NCI-H345 treated with DMSO at 0.1 percent for 48 hours (cell line): ENCODE measurements around the gene TFR2.
"Not testable (repeated sequence)": the region's sequence is repeated elsewhere in the genome, so short reads cannot be mapped to it uniquely, and the experiment has no call there.

ENCODE experiments used
- DNase-seq: peaks from one replicate; lab custom pipeline; 2025; ENCODE audit not compliant: unreplicated experiment; lab: John Stamatoyannopoulos, UW

TFR2 gene

DNA sequence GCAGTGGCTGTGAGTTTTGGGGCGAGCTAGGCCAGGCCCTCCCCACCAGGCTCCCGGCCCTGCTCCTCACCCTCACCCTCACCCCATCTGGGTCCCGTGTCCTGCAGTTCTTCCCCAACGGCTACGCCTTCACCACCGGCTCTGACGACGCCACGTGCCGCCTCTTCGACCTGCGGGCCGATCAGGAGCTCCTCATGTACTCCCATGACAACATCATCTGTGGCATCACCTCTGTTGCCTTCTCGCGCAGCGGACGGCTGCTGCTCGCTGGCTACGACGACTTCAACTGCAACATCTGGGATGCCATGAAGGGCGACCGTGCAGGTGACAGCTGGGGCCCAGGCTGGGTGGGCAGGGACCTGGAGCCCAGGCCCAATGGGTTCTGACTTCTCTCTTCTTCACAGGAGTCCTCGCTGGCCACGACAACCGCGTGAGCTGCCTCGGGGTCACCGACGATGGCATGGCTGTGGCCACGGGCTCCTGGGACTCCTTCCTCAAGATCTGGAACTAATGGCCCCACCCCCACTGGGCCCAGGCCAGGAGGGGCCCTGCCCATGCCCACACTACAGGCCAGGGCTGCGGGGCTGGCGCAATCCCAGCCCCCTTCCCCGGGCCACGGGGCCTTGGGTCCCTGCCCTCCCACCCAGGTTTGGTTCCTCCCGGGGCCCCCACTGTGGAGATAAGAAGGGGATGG lies 37.1 kb upstream of the TFR2 start:
- DNase-seq: no peak

DNA sequence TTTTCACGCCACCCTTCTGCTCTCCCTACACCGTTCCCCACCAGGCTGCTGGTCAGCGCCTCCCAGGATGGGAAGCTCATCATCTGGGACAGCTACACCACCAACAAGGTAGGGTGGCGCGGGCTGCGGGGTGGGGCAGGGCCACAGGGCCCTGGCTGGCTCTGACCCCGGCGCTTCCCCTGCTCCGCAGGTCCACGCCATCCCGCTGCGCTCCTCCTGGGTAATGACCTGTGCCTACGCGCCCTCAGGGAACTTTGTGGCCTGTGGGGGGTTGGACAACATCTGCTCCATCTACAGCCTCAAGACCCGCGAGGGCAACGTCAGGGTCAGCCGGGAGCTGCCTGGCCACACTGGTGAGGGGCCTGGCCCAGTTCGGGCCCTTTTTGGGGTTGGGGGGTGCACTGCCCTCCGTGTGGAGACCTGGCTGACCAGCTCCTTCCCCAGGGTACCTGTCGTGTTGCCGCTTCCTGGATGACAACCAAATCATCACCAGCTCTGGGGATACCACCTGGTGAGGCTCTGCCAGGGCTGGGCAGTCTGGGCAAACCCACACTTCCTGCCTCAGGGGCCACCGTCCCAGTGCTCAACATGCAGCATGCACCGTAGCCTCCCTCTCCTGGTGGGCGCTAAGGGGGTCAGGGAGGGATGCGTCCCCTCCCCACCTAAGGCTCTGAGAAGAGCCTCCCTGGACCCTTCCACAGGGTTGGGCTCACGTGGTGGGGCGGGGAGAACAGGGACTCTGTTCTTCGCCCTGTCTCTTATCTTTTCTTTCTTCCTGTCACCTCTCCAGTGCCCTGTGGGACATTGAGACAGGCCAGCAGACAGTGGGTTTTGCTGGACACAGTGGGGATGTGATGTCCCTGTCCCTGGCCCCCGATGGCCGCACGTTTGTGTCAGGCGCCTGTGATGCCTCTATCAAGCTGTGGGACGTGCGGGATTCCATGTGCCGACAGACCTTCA lies 36.2 kb upstream of the TFR2 start:
- no peak for DNase-seq

DNA sequence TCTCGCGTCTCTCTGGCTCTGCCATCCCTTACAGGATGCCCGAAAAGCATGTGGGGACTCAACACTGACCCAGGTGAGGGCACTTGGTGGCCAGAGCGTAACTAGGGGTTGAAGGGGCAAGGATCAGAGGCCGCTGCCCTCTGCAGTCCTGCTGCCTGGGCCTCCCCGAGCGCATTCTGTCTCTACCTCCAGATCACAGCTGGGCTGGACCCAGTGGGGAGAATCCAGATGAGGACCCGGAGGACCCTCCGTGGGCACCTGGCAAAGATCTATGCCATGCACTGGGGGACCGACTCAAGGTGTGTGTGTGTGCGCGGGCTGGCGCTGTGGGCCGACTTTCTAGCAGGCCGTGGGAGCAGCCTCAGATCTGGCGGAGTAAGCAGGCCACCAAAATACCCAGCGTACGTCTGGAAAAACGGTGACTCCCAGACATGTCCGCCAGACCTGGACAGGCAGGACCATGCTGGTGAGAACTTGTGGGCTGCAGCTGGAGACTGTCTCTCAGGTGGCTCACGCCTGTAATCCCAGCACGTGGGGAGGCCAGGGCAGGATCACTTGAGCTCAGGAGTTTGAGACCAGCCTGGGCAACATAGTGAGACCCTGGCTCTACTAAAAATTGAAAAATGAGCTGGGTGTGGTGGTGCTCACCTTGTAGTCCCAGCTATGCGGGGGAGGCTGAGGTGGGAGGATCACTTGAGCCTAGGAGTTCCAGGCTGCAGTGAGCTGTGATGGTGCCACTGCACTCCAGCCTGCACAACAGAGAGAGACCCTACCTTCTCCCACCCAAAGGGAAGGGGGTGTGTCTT lies 35.4 kb upstream of the TFR2 start:
- no peak for DNase-seq

- DNase-seq: no peak
Measured at GRCh38 chr7:100675581-100676350, 34.4 kb upstream of the TFR2 start.

GRCh38 chr7:100675105-100675451 lies 33.7 kb upstream of the TFR2 start:
- DNase-seq: no peak

DNA sequence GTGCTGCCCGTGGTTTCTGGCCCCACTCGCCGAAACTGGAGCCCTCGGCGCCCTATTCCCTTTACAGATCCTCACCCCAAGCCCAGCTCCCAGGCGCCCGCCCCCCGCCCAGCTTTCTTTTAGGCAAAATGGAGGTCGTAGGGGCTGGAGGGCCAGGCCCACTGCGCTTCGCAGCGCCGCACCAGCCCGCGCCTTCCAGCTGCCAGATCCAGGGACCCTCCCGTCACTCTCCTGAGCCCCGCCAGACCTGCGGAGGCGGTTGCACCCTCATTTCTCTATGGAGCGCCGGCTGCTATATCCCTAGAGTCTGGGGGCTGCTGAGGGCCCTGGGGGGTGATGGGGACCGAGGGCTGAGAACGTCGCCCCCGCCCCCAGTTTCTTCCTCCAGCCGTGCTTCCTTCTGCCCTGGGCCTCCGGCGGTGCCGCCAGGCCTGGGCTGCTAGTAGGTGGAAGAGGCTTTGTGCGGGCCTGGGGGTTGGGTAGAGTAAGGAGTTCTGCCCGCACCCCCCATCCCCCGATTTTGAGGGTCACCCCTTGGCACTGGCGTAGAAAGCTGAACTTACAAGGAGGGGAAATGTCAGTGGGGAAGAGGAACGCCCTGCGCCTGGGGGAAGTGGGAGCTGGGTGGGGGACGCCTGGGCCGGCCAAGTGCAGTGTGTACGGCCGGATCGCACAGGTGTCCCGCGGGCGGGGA lies 33.2 kb upstream of the TFR2 start:
- DNase-seq: no peak

DNA sequence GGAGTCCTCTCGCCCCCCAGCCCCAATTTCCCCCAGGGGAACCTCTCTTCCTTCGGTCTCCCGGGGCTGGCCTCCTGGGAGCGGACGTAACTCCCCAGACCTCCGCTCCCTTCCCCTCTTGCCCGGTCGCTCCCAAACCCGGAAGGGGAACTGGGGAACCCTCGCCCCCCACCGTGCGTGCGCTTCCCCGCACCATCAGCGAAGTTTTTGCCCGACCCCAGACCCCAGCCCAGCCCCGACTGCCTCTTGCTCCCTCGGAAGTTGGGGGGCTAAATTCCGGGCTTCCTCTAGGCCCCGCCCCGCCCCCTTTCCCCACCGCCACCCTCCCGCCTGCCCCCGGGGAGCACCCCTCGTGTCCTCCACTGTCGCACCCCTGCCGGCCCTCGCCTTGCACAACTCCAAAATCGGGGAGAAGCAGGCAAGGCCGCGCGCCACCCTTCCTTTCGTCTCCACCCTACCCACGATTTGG lies 32.6 kb upstream of the TFR2 start:
- no peak for DNase-seq

- peak; percentile 95 for DNase-seq
Measured at GRCh38 chr7:100673302-100673941, 32.1 kb upstream of the TFR2 start, which contains the start of gene GNB2. Gene GNB2 (plus strand): TSS chr7:100673740. CDS start chr7:100676266, 2,526 bp downstream.

DNA sequence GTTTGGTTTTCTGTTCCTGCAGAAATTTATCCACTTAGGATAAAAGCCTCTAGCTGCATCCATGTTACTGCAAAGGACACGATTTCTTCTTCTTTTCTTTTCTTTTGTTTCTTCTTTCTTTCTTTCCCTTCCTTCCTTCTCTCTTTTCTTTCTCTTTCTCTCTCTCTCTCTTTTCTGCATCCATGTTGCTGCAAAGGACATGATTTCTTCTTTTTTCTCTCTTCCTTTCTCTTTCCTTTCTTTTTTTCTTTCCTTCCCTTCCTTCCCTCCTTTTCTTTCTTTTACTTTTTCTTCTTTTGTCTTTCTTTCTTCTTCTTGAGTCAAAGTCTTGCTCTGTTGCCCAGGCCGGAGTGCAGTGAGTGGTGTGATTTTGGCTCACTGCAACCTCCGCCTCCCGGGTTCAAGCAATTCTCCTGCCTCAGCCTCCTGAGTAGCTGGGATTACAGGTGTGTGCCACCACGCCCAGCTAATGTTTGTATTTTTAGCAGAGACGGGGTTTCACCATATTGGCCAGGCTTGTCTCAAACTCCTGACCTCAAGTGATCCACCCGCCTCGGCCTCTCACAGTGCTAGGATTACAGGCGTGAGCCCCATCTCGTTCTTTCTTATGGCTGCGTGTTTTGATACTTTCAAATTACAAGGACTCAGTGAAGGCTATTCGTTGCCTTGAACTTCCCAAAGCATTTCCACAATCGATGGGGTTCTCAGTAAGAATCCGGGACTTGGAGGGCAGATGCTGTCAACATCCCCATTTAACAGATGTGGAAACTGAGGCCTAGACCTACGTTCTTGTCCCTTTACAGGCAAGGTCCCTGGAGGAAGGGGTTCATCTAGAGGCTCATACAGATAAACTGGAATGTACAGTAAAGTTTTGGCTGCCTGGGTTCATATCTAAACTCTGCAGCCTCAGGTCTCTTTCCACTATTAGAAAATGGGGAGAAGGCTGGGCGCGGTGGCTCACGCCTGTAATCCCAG lies 30.3 kb upstream of the TFR2 start:
- DNase-seq: no peak

GRCh38 chr7:100670074-100670473 lies 28.7 kb upstream of the TFR2 start:
- DNase-seq: no peak

DNA sequence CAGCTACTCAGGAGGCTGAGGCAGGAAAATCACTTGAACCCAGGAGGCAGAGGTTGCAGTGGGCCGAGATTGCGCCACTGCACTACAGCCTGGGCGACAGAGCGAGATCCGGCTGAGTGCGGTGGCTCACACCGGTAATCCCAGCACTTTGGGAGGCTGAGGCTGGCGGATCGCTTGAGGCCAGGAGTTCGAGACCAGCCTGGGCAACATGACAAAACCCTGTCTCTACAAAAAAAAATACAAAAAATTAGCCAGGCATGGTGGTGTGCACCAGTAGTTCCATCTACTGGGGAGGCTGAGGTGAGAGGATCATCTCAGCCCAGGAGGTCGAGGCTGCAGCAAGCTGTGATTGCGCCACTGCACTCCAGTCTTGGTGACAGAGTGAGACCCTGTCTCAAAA lies 27.8 kb upstream of the TFR2 start:
- not testable (repeated sequence) for DNase-seq

DNA sequence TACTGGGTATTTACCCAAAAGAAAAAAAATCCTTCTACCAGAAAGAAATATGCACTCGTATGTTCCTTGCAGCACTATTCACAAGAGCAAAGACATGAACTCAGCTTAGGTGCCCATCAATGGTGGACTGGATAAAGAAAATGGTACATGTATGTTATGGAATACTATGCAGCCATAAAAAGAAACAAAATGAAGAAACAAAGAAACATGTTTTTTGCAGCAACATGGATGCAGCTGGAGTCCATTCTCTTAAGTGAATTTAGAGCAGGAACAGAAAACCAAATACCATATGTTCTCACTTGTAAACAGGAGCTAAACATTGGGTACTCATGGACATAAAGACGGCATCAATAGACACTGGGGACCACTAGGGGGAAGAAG lies 26.7 kb upstream of the TFR2 start:
- no peak for DNase-seq

DNA sequence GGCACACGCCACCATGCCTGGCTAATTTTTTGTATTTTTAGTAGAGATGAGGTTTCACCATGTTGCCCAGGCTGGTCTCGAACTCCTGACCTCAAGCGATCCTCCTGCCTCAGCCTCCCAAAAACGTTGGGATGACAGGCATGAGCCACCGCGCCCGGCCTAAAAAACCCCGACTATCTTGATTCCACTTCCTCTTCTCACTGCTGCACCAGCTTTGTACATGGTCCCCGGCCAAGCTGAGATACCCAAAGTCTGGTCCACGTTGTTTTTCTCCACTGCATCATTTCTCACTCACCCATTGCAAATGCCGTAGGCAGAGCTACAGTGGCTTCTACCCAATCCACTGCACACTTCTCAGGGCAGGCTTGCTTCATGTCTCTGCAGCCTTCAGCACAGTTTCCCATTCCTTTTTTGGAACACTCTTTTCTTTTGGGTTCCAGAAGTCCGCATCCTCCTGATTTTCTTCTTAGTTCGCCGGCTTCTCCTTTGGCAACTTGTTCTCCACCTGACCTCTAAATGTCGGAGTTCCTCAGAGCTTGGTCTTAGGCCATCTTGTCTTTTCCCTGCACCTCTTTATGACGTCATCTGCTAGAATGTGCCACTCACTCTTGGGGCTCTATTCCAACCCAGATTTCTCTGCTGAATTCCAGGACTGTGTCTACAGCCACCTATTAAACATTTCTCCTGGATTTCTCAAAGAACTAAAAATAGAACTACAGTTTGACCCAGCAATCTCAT lies 26.1 kb upstream of the TFR2 start:
- DNase-seq: no peak

- DNase-seq: no peak
Measured at GRCh38 chr7:100665168-100665726, 23.9 kb upstream of the TFR2 start.

DNA sequence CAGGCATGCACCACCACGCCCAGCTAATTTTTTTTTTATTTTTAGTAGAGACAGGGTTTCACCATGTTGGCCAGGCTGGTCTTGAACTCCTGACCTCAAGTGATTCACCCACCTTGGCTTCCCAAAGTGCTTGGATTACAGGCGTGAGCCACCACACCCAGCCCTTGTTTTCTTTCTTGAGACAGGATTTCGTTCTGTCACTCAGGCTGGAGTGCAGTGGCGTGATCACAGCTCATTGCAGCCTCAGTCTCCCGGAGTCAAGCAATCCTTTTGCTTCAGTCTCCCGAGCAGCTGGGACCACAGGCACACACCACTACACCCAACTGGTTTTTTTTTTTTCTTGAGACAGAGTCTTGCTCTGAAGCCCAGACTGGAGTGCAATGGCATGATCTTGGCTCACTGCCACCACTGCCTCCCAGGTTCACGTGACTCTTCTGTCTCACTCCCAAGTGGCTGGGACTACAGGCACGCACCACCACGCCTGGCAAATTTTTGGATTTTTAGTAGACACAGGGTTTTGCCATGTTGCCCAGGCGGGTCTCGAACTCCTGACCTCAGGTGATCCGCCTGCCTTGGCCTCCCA lies 20.9 kb upstream of the TFR2 start:
- DNase-seq: not testable (repeated sequence)

- DNase-seq: peak; percentile 80
Measured at GRCh38 chr7:100655908-100656674, 14.7 kb upstream of the TFR2 start, which contains the start of gene ACTL6B. Gene ACTL6B (minus strand): TSS chr7:100656448. CDS start chr7:100656354, 94 bp downstream.
